ENCODE data around the gene C2orf68. TPM values are rescaled to one million over a fixed set of nuclear protein-coding genes. Genes with fewer than 3 reads are reported as not detected.

Gene C2orf68
- total RNA-seq, 1 experiment from 2014 or later: 23.7 TPM

DNA sequence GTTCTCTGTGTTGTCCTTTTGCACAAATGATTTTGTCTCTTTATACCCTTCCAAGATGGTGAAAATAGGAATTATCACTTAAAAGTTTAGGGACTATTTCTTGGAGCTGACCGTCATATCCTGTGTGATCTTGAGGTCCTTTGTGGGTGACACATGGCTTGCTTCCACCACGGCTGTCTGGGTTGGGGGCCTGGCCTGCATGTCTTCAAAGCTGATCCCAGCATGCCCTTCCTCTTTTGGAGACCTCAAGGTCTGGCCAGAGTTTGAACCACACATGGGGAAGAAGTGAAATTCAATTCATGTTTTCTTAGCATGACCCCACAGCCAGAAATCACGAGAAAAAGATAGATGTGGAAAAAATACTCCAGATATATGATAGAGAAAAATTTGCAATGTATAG is 42.1 kb upstream of the C2orf68 start:
- Histone ChIP-seq H3K27ac (ENCODE audit: low read length) (no peak overlapping the region), H3K9me3 (ENCODE audit: control insufficient read depth, insufficient read depth, low read depth, low read length) (no peaks in the 10 kb centered on the region), H3K4me3 (ENCODE audit: low read depth in 2 of 2, low read length in 2 of 2) (no peak overlapping the region), H3K4me1 (ENCODE audit: control insufficient read depth, insufficient read depth, low read length) (no peaks in the 10 kb centered on the region), H3K27me3 (ENCODE audit: control insufficient read depth, insufficient read depth, low read length) (no peaks in the 10 kb centered on the region), H3K36me3 (ENCODE audit: control insufficient read depth, insufficient read depth, low read length) (0 out of 2 replicates have a peak, but pooled peaks cover 2% of the 10 kb centered on the region)
- ChIA-PET CTCF (no interaction called here), POLR2A (no interaction called here)
- no peak for DNase-seq (ENCODE audit: low read depth, low spot score)
- BruUV-seq (replicated peaks): no TSS peak
- TF ChIP-seq, protein P1, sequence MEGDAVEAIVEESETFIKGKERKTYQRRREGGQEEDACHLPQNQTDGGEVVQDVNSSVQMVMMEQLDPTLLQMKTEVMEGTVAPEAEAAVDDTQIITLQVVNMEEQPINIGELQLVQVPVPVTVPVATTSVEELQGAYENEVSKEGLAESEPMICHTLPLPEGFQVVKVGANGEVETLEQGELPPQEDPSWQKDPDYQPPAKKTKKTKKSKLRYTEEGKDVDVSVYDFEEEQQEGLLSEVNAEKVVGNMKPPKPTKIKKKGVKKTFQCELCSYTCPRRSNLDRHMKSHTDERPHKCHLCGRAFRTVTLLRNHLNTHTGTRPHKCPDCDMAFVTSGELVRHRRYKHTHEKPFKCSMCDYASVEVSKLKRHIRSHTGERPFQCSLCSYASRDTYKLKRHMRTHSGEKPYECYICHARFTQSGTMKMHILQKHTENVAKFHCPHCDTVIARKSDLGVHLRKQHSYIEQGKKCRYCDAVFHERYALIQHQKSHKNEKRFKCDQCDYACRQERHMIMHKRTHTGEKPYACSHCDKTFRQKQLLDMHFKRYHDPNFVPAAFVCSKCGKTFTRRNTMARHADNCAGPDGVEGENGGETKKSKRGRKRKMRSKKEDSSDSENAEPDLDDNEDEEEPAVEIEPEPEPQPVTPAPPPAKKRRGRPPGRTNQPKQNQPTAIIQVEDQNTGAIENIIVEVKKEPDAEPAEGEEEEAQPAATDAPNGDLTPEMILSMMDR (IDR thresholded peaks at IDR 0.05): no peak
- TF ChIP-seq SIN3A (IDR thresholded peaks at IDR 0.05; ENCODE audit: borderline replicate concordance, insufficient read depth, low read depth, low read length): no peak
- TF ChIP-seq, protein P2, sequence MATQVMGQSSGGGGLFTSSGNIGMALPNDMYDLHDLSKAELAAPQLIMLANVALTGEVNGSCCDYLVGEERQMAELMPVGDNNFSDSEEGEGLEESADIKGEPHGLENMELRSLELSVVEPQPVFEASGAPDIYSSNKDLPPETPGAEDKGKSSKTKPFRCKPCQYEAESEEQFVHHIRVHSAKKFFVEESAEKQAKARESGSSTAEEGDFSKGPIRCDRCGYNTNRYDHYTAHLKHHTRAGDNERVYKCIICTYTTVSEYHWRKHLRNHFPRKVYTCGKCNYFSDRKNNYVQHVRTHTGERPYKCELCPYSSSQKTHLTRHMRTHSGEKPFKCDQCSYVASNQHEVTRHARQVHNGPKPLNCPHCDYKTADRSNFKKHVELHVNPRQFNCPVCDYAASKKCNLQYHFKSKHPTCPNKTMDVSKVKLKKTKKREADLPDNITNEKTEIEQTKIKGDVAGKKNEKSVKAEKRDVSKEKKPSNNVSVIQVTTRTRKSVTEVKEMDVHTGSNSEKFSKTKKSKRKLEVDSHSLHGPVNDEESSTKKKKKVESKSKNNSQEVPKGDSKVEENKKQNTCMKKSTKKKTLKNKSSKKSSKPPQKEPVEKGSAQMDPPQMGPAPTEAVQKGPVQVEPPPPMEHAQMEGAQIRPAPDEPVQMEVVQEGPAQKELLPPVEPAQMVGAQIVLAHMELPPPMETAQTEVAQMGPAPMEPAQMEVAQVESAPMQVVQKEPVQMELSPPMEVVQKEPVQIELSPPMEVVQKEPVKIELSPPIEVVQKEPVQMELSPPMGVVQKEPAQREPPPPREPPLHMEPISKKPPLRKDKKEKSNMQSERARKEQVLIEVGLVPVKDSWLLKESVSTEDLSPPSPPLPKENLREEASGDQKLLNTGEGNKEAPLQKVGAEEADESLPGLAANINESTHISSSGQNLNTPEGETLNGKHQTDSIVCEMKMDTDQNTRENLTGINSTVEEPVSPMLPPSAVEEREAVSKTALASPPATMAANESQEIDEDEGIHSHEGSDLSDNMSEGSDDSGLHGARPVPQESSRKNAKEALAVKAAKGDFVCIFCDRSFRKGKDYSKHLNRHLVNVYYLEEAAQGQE (IDR thresholded peaks at IDR 0.05; ENCODE audit: insufficient read depth in 1 of 2, low read depth in 2 of 2, low read length in 1 of 2): no peak
- TF ChIP-seq POLR2AphosphoS5 (IDR thresholded peaks at IDR 0.05; ENCODE audit: low read depth, low read length): no peak
- no peak for TF ChIP-seq TCF7L2 (IDR thresholded peaks at IDR 0.05; ENCODE audit: low read depth, low read length)
- intact Hi-C loops (cut with micrococcal nuclease; ENCODE audit: unreplicated experiment): no loop called here
- ATAC-seq: no peak
- in situ Hi-C loops (cut with HindIII; ENCODE audit: low pct_unique_long_range_greater_than_20kb, low sequenced_read_pairs): no loop called here

DNA sequence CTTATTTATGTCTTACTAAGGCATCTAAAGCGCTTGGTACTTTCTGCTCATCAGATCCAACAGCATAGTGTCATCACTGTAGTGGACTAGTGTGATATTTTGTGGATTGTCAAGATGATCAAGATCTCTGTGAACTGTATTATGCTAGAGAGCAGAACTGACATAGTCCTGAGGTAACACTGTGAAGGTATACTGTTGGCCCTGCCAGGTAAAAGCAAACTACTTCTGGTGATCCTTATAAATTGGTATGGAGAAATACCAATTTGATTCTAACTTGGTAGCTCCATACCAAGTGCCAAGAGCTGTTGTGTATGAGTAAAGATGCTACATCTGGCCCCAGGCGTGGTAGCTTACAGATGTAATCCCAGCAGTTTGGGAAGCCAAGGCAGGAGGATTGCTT is 40.2 kb upstream of the C2orf68 start:
- Histone ChIP-seq H3K36me3 (ENCODE audit: control insufficient read depth, insufficient read depth, low read length) (peaks cover 17% of the 10 kb centered on the region), H3K4me1 (ENCODE audit: control insufficient read depth, insufficient read depth, low read length) (no peaks in the 10 kb centered on the region), H3K4me3 (ENCODE audit: low read depth in 2 of 2, low read length in 2 of 2) (no peak overlapping the region), H3K27ac (ENCODE audit: low read length) (no peak overlapping the region), H3K27me3 (ENCODE audit: control insufficient read depth, insufficient read depth, low read length) (no peaks in the 10 kb centered on the region), H3K9me3 (ENCODE audit: control insufficient read depth, insufficient read depth, low read depth, low read length) (no peaks in the 10 kb centered on the region)
- intact Hi-C loops (cut with micrococcal nuclease; ENCODE audit: unreplicated experiment) (no loop called here), in situ Hi-C loops (cut with HindIII; ENCODE audit: low pct_unique_long_range_greater_than_20kb, low sequenced_read_pairs) (no loop called here)
- ATAC-seq: 0 out of 2 replicates have a peak, but pooled peaks have one; percentile 19
- TF ChIP-seq SIN3A (IDR thresholded peaks at IDR 0.05; ENCODE audit: borderline replicate concordance, insufficient read depth, low read depth, low read length) (no peak), POLR2AphosphoS5 (IDR thresholded peaks at IDR 0.05; ENCODE audit: low read depth, low read length) (no peak), TCF7L2 (IDR thresholded peaks at IDR 0.05; ENCODE audit: low read depth, low read length) (no peak)
- TF ChIP-seq, protein P1 (IDR thresholded peaks at IDR 0.05): no peak
- TF ChIP-seq, protein P2 (IDR thresholded peaks at IDR 0.05; ENCODE audit: insufficient read depth in 1 of 2, low read depth in 2 of 2, low read length in 1 of 2): no peak
- POLR2A ChIA-PET: no interaction called here
- CTCF ChIA-PET: no interaction called here
- no TSS peak for BruUV-seq (replicated peaks)
- no peak for DNase-seq (ENCODE audit: low read depth, low spot score)

Measured in Panc1 (cell line).